Stimulated activated CD8-positive, alpha-beta memory T cell treated with anti-CD3 and anti-CD28 coated beads, Interleukin-12 subunit alpha, Interleukin-12 subunit beta, amount 100 ng/mL, for 4 hours (primary cell): ENCODE data around the gene UTS2.

Source experiments
- DNase-seq: peaks from one replicate; pipeline ENCODE4 v3.0.0-alpha.2; 2020; ENCODE audit warnings: low read depth

UTS2 gene, protein sequence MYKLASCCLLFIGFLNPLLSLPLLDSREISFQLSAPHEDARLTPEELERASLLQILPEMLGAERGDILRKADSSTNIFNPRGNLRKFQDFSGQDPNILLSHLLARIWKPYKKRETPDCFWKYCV

DNA sequence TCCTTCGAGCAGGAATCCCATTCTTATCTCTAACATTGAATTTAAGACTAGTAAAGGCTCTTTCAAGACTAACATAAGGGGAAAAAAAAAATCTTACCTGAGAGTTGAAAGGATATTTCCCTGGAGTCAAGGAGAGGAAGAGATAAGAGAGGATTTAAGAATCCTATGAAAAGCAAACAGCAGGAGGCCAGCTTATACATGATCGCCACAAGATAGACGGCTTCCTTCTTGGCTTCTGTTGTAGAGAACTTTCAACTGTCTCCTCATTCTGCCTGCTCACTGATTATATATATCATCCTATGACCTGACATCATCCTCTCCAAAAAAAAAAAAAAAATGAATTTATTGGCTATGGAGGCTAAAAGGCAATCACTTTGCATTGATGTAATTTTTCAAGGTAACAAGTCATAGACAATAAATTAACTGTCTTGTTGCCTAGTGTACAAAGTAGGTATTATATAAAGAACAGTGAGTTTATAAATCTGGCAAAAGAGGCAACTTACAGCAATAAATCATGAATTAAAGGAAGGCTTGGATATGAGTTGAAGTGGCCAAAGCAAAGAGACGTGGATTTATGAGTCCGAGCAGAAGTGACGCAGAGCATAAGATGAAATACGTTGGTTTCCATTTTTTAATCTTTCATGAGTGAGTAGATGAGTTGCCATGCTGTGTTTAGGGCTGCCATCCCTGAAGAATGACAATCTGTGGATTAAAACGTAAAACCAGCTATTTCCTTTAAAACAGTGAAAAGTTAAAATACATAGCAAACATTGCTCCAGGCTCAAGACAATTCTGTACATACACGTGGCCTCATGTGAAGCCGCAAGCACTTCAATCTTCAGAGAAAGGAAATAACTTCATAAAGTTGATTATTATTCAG, at the start of gene UTS2:
Gene UTS2, minus strand, starts transcription at position 262 of the 880 bp plus-strand sequence. Its CDS starts 62 bp downstream, at position 200.
- no peak for DNase-seq

DNA sequence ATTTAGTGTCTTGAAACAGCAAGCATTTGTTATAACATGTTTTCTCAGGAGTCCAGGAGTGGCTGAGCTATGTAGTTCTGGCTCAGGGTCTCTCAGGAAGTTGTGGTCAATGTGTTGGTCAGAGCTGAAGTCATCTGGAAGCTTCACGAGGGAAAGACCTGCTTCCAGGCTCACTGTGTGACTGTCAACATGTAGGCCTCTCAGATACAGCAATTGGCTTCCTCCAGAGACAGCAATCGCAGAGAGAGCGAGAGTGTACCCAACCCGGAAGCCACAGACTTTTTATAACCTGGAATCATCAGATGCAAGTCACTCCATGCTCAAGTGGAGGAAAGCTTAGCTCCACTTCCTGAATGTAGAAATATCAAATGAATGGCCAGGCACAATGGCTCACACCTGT, 46.9 kb upstream of the UTS2 start:
- no peak for DNase-seq

DNA sequence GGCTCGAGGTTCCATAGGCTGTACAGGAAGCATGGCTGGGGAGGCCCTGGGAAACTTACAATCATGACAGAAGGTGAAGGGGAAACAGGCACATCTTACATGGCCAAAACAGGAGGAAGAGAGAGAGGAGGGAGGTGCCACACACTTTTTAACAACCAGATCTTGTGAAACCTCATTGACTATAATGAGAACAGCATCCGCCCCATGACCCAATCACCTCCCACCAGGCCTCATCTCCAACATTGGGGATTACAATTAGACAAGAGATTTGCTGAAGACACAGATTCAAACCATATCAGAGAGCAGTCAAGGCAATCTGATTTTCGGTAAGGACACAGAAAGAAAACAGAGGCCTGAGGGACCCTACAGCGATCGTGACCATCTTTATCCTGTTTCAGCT, 46.1 kb upstream of the UTS2 start:
- no peak for DNase-seq

DNA sequence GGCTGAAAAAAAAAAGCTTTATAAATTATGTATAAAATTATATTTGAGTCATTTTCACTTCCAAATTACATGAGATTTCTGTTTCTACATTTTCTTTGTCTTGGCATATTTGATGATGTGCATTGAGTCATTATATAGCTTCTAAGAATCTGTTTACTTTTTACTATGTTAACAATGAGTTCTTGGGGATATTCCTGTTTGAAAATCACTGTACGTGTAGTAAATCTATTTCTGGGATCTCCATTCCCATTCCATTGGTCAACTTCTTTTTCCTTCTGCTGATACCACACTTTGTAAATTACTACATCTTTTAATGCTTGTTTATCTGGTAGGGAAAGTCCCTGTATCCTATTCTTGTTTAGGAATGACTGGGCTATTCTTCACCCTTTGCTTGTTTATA, 44.1 kb upstream of the UTS2 start:
- DNase-seq: no peak

DNA sequence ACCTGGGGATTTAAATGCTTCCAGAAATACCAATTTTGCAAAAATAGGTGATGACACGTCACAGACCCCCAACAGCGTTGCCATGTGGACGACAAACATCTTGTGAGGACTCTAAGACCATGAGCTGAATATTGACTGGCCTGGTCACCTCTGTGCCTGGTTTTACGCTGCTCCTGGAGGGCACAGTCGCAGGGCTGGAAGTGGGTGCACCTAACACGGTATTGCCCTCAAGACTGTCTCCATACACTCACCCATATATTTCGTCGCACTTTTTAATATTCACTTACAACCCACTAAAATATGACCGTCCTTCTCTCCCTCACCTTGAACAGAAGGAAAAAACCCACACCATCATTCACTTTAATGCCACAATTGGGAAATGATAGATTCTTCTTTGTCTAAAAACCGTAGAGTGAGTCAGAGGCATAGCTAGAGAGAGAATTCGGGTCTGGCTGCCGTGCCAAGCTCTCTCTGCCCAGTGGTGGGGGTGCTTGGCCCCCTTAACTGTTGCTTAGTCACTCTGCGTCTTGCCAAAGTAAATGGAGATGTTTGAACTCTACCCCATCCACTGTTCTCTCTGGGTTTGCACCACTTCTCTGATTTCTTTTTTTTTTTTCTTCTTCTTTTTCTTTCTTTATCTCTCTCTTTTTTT, 40.8 kb upstream of the UTS2 start:
- DNase-seq: no peak

DNA sequence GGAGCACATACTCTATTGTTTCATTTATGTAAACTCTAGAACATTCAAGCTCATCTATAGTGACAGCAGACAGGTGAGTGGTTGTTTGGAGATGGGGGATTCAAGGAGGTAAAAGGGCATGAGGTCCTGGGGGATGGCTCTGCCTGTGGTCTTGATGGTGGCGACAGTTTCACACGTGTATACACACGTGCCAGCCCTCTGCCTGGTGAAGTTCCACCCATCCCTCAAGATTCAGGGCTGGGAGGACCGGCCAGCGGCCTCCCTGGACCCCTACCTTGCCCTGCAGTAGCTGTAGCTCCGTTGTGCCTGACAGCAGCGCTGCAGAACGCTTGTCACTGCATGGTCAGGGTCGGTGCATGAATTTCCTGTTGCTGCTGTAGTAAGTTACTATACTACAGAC, 38.9 kb upstream of the UTS2 start:
- DNase-seq: no peak

DNA sequence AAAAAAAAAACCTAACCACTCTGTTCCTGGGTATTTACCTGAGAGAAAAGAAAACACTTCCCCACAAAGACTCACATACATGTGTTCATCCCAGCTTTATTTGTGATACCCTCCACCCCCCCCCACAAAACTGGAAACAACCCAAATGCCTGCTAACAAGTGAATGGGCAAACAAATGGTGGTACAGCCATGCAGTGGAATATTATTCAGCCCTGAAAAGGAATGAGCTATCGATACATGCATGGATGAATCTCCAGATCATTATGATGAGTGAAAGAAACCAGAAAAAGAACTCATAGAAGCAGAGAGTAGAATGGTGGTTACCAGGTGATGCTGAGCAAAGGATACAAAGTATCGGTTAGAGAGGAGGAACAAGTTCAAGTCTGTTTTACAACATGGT, 38.0 kb upstream of the UTS2 start:
- no peak for DNase-seq

DNA sequence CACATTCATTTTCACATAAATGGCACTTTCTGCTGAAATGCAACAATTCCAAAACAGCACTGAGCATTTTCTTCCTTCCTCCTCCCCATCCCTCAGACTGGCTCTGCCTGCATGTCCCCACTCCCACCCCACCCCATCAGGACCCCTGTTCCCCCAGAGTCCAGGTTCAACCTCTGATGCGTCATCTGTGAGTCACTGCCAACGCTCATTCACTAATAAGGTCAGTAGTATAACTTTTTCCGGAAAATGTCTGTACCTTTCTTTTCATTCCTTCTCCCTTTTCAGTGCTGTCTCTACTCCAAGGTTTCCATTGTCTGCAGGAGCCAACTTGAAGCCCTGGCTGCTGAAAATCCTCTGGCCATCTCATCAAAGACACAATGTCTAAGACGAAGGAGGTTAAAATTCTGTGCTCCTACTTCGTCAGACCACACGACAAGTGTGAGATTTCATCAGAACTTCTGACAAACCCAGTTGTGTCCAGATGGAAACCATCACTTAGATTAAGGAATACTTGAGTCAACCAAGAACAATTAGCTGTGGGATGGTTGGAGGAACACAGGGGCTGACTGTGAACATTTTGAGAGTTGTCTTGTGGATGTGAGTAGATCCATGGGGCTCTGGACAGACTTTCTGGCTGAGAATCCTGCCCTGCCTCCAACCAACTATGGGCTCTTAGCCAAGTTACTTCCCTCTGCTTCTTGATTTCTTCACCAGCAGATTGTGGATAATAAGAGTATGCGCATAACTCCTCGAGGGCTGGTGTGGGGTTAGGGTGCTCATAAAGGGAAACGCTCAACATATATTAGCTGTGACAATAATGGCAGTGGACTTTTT, 35.6 kb upstream of the UTS2 start:
- DNase-seq: no peak

DNA sequence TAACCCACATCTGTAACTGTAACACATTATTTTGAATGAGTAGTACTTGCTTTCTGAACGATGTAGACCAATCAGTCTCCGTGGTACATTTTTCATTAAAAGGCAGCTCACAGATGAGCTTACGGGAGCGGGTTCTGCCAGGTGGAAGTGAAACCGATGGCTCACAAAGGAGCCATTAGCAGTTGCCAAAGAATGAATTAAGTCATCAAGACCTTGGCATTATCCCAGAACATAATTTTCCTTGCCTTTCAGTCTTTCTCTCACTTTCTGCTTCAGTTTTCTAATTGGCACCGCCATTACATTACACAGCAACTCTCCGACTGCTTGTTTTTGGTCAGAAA, 33.5 kb upstream of the UTS2 start:
- DNase-seq: no peak

DNA sequence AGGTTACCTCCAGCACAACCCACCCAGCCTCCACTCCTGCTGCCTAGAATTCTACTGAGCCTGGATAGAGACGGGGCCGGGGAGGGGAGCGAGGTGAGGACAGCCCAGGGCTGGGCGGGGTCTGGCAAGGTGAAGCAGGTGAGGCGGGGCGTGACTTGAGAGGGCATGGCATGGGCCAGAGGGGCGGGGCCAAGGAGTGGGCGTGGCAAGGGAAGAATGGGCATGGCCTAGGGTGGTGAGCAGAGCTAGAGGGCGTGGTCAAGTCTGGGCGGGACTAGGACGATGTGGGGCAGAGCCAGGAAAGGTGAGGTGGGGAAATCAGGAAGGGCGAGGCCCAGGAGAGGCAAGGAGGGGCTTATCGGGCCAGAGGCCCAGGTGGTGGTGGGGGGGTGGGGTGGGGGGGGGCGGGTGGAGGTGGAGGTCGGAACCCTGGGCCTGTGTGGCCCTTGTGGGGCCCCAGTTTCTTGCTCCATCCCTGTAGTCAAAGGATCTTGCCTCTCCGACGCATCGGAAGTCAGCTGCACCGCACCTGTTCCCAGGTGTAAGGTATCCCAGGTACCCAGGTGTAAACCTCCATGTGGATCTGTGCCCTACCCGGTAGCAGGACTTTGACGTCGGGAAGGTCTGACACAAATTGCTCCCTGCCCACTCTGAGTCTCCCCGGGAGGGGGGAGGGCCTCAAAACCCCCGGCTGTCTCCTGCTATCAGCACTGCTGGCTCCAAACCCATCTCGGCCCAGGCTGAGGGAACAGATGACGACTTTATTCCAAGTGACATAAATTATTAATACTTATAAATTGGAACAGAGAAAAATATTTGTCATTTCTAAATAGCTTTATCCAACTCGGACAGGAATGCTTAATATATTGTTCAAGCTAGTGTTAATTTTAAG, 32.9 kb upstream of the UTS2 start:
- DNase-seq: no peak

DNA sequence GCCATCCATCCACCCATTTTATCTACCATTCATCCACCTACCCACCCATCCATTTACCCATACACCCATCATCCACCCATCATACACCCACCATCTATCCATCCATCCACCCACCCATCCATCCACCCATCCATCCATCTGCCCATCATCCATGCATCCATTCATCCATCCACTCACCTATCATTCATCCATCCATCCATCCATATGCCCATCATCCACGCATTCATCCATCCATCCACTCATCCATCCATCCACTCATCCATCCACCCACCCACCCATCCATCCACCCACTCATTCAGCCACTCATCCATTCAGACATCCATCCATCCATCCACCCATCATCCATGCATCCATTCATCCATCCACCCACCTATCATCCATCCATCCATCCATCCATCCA, 31.9 kb upstream of the UTS2 start:
- DNase-seq: no peak

DNA sequence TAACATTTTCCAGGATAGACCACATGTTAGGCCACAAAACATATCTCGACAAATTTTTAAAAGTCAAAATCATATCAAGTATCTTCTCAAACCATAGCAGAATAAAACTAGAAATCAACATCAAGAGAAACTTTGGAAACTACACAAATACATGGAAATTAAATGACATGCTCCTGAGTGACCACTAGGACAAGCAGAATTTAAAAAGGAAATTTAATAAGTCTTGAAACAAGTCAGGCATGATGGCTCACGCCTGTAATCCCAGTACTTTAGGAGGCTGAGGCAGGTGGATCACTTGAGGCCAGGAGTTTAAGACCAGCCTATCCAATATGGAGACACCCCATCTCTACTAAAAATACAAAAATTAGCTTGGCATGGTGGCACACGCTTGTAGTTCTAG, 26.4 kb upstream of the UTS2 start:
- DNase-seq: no peak

DNA sequence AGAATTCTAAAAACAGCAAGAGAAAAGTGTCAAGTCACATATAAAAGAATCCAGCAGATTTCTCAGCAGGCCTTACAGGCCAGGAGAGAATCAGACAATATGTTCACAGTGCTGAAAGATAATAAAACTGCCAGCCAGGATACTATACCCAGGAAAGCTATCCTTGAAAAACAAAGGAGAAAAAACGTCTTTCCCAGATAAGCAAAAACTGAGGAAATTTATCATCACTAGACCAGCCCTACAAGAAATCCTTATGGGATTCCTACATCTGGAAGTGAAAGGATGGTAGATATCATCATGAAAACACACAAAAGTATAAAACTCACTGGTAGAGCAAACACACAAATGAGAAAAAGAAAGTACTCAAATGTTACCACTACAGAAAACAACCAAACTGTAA, 25.2 kb upstream of the UTS2 start:
- no peak for DNase-seq

DNA sequence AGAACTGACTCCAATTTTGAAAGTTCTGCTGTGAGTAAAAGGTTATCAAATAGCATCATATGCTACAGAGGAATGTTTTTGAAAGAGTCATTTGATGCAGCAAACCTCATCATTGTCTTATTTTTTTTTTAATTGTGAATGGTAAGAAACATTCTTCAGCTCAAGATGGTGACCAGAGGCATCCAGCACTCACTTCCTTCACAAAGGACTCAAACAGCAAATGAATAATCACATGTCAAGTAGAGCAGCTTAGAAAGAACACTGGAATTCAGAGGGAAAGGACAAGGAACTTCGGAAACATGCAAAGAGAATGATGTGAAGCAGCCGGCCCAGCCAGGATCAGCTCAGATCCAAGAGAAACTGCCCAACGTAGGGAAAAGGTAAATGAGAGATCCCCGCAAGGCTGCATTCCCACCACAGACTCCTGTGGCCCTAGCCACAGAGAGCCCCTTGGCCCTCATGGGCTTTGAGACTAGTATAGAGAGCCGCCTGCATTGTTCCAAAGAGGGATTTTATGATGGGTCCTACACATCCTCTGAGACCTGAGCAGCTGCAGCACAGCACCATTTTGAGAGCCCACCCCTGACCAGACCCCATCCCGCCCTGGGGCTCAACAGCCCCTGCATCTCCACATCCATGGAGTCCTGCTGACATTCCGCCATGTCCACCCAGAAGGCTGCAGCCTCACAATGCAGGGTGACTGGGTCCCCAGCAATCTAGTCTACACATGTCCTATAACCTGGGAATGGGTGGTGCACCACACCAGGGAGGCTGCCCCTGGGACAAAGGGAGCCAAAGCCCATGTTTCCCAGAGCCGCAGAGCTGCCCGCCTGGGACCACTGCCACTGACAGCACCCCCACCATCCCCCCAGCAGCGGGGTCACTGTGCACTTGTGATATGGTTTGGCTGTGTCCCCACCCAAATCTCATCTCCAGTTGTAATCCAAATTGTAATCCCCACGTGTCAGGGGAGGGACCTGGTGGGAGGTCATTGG, 21.2 kb upstream of the UTS2 start:
- no peak for DNase-seq

DNA sequence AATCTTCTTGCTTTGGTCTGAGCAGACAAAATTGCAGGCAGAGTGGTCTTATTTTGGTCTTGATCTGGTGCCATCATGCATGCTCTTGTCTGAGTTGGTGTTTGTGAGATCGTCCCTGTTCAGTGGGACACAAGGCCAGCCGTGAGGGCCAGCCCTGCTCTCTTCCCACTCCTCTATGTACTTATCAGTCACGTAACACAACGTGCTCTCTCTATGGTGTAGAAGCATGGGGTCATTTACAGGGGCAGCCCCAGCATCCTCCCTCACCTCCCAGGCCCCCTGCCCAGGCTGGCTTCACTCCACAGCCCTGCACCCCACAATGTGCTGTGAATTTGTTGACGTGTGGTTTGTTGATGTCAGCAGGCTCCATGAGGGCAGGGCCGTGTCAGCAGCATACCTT, 18.3 kb upstream of the UTS2 start:
- no peak for DNase-seq

DNA sequence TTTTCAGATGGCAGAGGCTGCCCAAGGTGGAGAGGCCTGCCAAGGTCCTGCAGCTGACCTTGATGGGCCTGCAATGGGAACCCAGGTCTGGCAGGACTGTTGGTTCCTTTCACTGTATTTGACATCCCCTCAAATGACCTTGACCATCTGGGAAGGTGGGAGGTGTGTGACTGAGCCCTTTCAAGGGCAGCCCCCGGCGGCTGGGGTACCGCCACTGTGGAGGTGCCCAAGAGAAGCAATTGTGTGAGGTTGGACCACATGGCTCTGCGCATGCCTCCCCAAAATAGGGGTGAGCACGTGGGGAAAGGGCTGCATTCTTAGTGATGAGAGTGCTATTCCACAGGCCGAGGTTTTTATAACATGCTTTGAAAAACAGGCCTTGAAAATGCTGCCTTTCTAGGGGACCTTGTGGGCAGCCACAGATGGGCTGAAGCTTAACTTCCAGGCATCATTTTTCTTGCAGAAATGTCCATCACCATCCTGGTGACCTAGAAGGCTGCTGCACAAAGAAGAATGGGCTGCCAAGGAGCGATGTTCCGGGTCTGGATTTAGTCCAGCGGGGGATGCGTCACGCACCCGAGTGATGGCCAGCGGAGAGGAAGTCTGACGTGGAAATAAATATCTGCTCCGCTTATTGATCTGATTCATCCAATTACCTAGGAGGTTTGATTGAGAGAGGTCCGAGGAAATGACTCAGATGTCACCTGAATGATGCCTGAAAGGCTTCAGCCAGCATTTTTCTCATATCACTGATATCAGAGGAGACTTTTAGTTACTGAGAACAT, 16.5 kb upstream of the UTS2 start:
- no peak for DNase-seq

DNA sequence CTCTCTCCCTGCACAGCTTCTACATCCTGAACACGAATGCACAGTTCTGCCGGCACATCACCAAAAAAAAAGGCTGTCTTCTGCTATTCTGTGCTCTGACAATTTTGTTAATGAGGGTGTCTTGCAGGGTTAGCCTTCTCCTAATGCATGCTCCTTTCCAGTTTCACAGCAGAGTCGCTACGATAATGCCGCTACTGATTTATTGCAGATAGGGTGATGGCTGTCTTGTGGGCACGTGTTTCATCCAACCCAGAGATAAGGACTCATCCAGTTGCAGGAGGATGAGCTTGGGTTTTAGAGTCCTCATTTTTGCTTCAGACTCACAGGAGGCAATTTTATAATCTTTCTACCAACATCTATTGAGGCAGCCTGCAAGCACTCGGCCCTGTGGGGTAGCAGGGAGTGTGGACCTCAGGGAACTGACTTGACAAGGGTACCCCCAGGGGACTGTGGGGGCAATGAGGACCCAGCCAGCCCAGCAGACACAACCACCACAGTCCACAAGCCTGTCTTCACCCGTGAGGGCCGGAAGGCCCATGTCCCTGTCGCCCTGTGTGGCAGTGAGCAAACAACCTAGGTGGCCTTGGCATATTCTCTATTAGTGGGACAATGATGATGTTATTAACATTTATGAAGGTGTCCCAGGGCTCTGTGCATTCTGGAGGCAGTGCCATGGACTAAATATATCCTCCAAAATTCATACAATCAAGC, 15.4 kb upstream of the UTS2 start:
- no peak for DNase-seq

DNA sequence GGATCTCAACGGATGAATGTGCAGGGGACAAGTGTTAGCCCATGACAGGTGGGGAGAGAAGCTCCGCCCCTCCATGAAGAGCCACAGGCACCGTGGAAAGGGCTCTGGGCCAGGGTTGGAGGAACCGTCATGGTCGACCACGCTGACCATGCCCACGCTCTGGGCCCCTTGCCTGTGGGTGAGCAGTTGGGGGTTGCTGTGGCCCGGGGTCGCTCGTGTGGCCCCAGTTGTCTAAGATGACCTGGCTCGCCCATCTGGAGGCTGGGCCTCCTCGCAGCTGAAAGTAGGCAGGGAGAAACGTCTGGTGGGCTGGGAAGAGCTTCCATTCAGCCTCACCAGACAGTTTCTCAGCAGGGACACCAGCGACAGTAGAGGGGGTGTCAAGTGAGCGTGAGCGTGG, 13.1 kb upstream of the UTS2 start:
- no peak for DNase-seq

DNA sequence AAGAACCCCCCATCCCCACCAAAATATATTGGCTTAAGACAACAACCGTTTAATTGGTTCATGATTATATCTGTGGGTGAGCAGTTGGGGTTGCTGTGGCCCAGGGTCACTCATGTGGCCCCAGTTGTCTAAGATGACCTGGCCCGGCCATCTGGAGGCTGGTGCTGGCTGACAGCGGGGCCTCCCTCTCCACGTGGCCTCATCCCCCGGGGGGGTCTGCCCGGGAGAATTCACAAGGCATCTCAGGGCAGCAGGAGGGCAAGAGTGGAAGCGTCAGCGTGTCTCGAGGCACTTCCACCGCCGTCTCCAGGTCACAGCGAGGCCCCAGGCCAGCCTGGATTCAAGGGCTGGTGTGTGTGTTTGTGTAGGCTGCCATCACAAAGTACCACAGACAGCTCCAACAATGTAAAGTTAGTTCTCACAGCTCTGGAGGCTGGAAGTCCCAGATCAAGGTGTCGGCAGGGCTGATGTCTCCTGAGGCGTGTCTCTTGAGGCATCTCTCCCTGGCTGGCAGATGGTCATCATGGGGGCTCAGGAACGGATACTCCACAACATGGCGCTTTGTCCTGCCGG, 11.0 kb upstream of the UTS2 start:
- no peak for DNase-seq
